ENCODE data around the gene CNTD1. TPM values are rescaled to one million over a fixed set of nuclear protein-coding genes. Genes with fewer than 3 reads are reported as not detected.

Gene CNTD1
- total RNA-seq, 1 experiment from 2014 or later: 0.66 TPM

DNA sequence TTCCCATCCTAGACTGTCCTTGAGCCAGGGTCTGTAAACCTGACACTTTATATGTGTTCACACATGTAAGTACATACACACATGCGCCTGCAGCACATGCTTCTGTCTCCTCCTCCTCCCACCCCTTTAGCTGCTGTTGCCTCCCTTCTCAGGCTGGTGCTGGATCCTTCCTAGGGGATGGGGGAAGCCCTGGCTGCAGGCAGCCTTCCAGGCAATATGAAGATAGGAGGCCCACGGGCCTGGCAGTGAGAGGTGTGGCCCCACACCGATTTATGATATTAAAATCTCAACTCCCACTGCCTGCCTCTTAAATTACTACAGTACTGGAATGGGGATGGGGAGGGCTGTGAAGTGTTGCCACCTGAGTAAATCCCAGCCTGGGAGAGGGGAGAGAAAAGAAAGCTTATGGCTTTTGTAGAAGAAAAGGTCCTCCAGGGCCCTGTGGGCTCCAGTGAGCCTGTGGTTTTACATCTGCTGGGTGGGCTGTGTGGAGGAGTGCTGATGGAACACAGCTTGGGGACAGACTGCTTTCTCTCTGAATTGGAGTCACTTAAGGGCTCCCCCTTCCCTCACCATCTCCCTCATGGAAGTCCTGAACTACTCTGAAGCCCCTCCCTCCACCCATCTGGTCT is 19.2 kb upstream of the CNTD1 start:
- DNase-seq (ENCODE audit: low spot score): peak; percentile 27

DNA sequence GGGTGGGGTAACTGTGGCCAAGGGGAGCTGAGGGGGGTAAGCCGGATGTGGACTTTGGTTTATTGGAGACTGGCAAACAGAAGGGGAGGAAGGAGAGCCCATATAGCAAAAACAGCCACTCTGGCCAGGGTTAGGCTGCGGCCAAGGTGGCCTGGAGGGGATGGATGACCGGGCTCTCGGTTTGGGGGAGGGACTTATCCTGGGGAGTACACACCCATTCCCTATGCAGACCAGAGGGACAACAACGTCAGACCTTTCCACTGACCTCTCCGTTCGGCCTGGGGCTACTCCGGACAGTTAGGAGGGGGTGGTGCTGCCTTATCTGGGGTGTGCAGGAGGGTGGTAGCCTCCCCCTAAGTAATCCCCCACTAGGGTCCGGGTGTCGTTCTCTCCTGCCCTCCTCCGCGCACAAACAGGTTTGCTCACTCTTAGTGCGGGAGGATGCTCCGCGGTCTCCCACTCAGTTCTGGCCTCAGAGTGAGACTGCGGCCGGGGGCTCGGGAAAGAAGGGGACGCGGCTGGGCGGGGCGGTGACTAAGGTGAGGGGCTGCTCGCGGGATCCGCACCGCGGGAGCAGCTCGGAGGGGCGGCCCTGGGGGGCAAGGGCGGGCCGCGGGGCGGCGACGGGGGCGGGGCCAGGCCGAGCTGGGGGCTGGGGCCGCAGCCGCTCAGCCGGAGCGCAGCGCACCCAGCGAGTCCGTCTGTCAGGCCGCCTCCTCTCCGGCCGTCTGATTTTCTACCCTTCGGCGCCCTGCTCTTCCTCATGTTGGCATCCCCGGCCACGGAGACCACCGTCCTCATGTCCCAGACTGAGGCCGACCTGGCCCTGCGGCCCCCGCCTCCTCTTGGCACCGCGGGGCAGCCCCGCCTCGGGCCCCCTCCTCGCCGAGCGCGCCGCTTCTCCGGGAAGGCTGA is 18.5 kb upstream of the CNTD1 start, which contains the start of gene WNK4:
WNK4 (plus strand) TSS at position 675 of the 915 bp plus-strand sequence; CDS start at position 764, 89 bp downstream.
- DNase-seq (ENCODE audit: low spot score): peak; percentile 75

DNA sequence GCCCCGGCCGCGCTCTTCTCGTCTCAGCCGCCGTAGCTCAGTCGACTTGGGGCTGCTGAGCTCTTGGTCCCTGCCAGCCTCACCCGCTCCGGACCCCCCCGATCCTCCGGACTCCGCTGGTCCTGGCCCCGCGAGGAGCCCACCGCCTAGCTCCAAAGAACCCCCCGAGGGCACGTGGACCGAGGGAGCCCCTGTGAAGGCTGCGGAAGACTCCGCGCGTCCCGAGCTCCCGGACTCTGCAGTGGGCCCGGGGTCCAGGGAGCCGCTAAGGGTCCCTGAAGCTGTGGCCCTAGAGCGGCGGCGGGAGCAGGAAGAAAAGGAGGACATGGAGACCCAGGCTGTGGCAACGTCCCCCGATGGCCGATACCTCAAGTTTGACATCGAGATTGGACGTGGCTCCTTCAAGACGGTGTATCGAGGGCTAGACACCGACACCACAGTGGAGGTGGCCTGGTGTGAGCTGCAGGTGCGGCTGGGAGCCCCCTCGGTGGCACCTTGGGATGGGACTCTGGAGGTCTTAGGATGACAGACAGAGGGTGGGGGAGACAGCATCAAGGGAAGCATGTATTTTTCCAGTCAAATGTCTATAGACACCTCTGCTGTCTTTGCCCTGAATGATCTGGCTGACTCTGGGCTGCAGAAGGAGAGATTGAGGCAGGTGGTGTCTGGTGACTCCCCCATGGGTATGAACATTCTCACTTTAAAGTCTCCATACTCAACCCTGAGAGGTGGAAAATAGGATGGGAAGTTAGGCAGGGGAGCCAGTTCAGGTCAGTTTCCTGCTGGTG is 17.6 kb upstream of the CNTD1 start:
- no peak for DNase-seq (ENCODE audit: low spot score)

DNA sequence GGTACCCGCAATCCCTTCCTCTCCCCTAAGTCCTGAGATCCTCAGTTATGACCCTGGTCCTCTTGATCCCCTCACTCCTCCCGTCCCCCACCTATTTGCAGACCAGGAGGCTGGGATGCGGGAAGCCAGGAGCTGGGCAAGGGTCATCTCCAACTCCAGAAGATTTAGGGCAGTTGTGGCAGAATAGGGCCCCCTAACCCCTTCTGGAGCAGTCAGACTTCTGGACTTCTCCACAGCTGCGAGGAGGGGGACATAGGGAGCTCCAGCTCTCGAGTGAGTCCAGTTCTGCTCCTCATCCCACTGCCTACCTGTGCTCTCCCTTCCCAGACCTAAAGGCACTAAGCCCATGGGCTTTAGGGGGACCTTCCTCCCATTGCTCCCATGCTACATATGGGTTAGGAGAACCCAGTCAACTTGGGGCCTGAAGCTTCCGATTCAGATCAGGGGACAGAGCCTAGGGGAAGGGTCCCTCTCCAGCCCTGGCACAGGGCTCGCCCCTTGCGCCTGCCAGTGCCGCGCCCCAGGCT is 17.0 kb upstream of the CNTD1 start:
- no peak for DNase-seq (ENCODE audit: low spot score)

DNA sequence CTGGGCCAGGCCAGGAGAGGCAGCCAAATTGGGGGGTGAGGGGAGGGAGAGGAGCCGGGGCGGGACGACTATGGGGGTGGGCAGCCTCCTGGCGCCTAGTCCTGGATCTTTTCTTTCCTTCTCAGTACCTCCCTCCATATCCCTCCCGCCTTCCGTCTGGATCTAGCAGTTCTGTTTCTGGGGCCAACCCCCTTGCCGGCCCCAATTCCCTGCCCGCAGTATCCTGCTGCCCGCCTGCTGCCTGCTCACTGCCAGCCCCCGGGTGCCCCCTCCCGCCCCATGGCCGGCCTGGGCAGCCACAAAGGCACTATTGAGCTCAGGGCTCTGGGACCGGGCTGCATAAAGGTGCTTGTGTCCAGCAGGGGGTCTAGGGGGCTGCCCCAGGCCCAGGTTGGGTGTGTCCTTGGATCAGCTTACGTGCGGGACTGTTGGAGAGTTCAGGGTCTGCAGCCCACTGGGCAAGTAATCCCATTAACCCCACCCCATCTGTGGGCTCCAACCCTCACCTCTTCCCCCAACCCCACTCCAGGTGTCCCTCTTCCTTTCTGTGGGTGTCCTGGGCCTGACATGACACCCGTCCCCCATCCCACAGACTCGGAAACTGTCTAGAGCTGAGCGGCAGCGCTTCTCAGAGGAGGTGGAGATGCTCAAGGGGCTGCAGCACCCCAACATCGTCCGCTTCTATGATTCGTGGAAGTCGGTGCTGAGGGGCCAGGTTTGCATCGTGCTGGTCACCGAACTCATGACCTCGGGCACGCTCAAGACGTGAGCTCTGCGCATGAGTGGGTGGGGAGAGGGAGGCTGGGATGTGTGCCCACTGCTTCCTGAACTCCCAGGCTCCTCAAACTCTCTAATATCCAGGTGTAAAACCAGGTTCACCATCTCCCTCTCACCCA is 16.2 kb upstream of the CNTD1 start:
- no peak for DNase-seq (ENCODE audit: low spot score)

DNA sequence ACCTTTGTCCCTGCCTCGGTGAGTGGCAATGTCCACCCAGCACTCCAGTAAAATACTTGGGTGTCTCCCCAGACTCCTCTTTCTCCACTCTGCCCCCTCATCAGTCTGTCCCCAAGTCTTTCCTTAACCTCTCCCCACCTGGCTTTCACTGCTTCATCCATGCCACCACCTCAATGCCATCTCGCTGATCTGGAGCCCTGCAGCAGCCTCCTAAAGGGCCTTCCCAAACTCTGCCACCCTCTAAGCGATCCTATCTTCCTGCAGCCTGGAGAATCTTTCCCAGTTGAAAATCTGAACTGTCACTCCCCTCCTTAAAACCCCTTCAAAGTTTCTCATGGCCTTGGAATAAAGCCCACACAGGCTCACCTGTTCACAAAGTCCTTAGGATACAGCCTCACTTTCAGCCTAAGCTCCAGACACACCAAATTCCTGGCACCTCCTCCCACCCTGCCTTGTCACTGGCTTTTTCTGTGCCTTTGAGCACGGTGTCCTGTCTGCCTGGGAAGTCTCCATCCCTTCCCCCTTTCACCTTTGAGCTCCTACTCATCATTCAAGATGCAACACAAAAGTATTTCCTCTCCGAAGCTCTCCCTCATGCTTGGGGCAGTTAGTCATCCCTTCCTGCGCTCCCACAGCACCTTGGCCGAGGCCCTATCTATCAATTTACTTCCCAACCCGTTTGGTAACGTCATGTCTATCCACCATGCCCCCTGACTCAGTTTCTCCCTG is 15.4 kb upstream of the CNTD1 start:
- no peak for DNase-seq (ENCODE audit: low spot score)

DNA sequence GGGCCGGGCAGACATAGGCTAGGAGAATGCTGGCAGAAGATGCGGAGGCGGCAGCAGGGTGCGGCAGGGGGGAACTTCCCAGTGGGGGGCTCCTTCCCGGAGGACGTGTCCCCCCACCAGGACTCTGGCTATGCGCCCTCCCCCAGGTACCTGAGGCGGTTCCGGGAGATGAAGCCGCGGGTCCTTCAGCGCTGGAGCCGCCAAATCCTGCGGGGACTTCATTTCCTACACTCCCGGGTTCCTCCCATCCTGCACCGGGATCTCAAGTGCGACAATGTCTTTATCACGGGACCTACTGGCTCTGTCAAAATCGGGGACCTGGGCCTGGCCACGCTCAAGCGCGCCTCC is 14.9 kb upstream of the CNTD1 start:
- DNase-seq (ENCODE audit: low spot score): no peak

DNA sequence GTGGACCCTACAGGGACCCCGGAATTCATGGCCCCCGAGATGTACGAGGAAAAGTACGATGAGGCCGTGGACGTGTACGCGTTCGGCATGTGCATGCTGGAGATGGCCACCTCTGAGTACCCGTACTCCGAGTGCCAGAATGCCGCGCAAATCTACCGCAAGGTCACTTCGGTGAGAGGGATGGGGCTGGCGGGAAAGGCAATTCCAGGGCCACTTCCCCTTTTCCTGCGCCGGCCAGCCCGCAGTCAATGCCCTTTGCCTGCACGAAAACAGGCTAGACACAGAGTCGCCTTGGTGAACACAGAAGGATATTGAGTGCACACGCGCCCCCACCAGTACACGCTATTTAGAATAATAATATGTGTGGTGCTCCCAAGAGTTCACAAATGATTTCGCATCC is 14.3 kb upstream of the CNTD1 start:
- no peak for DNase-seq (ENCODE audit: low spot score)

DNA sequence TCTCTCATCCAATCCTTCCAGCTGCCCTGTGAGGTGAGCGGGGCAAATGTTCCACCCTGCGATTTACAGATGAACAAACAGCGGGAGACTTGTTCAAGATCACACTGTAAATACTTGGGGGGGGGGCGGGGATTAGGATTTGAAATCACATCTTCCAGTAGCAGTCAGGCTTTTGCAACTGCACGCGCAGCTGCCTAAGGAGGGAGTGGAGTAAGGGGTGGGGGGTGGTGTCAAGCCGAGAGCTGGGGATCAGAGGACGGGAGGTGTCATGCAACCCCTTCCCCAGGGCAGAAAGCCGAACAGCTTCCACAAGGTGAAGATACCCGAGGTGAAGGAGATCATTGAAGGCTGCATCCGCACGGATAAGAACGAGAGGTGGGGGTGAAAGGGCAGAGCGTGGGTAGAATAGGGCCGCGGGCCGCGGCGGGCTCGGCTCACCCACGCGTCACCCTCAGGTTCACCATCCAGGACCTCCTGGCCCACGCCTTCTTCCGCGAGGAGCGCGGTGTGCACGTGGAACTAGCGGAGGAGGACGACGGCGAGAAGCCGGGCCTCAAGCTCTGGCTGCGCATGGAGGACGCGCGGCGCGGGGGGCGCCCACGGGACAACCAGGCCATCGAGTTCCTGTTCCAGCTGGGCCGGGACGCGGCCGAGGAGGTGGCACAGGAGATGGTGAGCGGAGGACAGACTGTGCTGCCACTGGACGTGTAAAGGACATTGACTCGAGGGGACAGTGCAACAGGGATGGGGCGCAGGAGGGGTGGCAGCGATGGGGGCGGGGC is 13.7 kb upstream of the CNTD1 start:
- DNase-seq (ENCODE audit: low spot score): no peak

DNA sequence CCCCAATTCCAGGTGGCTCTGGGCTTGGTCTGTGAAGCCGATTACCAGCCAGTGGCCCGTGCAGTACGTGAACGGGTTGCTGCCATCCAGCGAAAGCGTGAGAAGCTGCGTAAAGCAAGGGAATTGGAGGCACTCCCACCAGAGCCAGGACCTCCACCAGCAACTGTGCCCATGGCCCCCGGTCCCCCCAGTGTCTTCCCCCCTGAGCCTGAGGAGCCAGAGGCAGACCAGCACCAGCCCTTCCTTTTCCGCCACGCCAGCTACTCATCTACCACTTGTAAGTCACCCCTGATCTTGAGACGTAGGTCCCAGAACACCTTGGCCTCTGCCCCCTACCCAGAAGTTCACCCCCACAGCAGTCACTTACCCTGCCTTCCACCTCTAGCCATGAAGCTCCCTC is 11.4 kb upstream of the CNTD1 start:
- DNase-seq (ENCODE audit: low spot score): no peak

DNA sequence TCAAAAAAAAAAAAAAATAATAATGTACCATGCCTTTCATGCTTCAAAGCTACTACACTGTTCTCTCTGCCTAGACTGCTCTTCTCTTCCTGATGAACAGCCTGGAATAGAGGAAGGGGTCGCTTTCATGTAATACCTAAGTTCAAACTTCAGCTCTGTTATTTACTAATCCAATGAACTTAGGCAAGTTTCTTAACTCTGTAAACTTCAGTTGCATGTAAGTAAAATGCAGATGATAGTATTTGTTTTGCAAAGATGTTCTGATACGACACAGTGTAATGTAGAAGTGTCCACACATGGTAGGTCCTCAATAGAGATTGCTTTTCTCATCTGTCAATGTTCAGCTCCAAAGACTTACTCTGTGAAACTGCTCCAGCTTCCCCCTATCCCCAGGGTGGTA is 6.7 kb upstream of the CNTD1 start:
- DNase-seq (ENCODE audit: low spot score): no peak

DNA sequence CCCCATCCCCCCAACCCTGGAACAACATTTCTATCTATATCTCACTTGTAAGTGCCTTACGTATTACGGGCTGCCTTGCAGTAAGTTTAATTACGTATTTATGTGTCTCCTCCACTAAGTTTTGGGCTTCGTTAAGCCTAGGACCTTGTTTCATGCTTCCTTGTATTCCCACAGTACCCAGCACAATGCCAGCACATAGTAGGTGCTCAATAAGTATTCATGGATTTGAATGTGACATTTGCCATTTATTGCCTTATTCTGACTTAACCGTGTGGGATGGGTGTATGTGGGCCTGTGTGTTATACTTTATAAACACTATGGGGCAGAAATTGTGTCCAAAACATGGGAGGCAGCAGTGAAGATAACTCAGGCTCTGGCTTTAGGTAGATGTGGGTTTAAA is 6.1 kb upstream of the CNTD1 start:
- DNase-seq (ENCODE audit: low spot score): no peak

DNA sequence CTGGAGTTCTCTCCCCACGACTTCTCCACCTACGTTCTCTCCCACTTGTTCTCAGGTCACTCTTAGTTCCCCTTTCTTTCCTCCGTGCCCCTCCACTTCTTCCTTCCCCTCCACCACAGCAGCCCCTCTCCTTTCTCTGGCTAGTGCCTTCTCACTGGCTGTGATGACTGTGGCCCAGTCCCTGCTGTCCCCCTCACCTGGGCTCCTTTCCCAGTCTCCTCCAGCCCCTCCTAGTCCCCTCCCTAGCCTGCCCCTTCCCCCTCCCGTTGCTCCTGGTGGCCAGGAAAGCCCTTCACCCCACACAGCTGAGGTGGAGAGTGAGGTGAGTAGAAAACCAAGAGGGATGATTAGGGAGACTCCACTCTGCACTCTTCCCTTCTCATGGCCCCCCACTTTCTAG is 3.6 kb upstream of the CNTD1 start:
- DNase-seq (ENCODE audit: low spot score): no peak

DNA sequence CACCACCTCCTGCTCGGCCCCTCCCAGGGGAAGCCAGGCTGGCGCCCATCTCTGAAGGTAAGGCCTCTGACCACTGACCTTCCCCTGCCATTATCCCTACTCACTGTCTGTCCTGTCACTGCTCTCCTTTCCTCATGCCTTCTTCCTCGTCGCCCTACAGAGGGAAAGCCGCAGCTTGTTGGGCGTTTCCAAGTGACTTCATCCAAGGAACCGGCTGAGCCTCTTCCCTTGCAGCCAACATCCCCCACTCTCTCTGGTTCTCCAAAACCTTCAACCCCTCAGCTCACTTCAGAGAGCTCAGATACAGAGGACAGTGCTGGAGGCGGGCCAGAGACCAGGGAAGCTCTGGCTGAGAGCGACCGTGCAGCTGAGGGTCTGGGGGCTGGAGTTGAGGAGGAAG is 3.2 kb upstream of the CNTD1 start:
- DNase-seq (ENCODE audit: low spot score): no peak

DNA sequence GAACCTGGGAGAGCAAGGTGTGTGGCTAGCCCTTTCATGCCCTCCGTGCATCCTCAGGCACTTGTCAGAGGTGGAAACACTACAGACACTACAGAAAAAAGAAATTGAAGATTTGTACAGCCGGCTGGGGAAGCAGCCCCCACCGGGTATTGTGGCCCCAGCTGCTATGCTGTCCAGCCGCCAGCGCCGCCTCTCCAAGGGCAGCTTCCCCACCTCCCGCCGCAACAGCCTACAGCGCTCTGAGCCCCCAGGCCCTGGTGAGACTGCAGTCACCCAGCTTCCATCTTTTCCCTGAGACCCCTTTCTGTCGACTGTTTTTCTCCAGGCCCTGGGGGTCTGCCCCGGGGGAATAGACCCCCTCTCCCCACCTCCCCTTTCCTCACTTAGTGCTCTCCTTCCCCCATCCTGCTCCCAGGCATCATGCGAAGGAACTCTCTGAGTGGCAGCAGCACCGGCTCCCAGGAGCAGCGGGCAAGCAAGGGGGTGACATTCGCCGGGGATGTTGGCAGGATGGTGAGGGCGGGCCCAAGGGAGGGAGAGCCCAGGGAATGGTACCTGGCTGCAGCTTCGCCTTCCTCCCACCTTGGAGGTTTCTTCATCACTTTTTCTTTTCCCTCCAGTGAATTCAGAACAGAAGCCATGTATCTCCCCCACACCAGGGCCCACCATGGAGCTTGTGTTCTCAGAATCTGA is 2.4 kb upstream of the CNTD1 start:
- DNase-seq (ENCODE audit: low spot score): no peak

DNA sequence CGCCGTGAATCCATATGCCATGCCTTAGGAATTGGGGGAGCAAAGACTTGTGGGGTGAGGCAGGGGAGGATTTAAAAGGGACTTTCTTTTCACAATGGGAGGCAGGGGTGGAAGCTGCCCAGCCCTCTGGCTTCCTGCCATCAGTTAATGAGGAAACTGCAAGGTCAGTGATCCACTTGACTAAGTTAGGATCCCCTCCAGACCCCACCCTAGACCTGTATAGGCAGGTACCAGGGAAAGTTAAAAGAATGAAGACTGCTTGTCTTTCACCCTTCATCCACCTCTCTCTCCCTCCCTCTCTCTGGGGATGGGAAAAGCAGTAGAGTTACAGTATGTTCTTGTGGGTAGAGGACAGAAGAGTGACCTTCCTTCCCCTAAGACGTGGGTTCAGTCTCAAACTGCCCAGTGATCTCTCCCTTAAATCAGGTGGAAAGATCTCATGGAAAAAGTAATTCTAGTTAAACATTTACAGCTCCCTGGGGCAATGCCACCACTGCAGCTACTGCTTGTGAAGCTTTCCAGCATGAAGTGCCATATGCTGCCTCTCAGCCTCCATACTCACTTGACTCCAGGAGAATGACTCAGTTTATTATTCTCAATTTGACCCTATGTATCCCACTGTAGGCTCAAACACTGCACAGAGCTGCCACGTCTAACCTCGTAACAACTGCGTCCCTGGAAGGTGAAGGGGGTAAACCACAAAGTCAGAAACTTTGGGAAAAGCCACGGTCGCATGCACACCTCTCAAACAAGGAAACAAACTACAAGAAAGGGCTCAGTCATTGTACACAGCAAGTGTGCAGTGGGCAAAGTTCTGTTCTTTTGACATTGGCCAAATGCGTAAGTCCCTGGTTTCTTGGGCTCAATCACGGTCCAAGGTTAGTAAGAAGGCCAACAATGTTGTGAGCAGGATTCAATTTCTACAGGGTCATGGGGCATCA is 1.3 kb upstream of the CNTD1 start:
- DNase-seq (ENCODE audit: low spot score): peak; percentile 27

DNA sequence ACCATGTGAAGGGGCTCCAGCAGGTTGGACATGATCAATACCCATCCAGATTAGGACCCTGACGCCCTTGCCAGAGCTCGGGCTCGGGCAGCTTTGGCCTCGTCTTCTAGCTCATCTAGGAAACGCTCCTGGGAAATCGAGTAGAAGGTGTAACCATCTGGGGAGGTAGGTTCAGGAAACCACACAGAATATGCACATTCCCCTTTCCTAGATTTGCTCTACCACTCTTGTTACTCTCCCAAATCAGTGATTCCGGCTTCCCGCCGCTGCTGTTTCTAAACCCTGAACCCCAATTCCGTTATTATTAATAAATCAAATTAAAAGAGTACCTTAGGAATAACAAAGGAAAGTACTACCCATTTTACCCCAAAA is 664 bp upstream of the CNTD1 start:
- no peak for DNase-seq (ENCODE audit: low spot score)

Data from HT-29 (cell line).